ENCODE data around the gene PAK5.

The PAK5 gene

DNA sequence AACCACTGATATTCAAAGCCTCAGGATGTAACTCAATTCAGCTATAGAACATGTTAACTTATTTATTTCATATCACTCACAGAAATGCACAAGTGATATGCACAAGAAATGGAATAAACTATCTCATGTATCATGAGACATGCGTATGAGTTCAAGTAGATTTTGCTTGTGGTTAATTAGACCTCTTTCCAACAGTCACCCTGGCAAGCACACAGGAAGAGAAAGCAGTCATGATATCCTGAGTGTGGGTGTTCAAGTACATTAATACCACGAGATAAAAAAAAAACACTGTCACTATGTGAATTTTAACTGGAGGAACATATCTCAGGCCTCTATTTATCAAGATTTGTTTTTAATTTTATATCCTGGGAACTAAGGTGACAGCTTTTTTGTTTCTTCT lies 260.3 kb downstream of the PAK5 start:
- TF ChIP-seq, protein P1, sequence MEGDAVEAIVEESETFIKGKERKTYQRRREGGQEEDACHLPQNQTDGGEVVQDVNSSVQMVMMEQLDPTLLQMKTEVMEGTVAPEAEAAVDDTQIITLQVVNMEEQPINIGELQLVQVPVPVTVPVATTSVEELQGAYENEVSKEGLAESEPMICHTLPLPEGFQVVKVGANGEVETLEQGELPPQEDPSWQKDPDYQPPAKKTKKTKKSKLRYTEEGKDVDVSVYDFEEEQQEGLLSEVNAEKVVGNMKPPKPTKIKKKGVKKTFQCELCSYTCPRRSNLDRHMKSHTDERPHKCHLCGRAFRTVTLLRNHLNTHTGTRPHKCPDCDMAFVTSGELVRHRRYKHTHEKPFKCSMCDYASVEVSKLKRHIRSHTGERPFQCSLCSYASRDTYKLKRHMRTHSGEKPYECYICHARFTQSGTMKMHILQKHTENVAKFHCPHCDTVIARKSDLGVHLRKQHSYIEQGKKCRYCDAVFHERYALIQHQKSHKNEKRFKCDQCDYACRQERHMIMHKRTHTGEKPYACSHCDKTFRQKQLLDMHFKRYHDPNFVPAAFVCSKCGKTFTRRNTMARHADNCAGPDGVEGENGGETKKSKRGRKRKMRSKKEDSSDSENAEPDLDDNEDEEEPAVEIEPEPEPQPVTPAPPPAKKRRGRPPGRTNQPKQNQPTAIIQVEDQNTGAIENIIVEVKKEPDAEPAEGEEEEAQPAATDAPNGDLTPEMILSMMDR (conservative IDR thresholded peaks at IDR 0.05; ENCODE audit: low read depth, low read length) = no peak
- no peak for DNase-seq (ENCODE audit: low read depth)
- no peak overlapping the region for H3K4me3 ChIP-seq (ENCODE audit: low read length)

DNA sequence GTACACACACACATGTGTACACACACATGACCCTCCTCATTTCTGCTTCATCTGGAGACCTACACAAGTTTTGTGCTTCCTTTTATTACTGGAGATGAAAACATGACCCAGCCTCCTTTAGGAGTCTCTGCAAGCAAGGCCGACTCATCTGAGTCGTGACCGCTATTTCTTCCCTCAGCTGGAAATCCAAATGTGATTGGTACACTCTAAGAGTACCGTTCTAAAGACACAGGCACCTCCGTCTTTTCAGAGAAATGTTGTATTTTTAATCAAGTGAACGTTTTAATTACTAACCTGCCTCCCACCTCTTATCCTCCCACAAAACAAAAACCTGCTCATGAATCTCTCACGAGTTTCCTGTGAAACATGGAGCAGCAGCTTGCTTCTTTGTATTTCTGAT lies 261.5 kb downstream of the PAK5 start:
- TF ChIP-seq, protein P1 (conservative IDR thresholded peaks at IDR 0.05; ENCODE audit: low read depth, low read length) = no peak

DNA sequence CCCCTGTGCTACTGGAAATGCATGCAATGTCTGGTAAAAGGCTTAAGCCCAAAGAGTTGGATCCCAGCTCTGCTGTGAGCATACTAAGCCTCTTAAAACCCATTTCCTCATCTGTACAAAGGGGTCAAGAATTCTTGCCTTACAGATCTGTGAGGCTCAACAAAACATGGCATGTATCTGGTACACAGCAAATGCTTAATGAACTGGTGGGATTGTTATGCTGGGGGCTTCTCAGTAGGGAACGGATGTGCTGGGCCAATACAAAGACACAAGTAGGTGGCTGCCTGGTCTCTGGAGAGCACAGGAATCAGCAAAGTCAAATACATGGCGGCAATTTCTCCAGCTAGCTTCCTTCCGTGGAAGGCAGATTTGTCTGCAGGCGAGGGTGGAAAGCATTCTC lies 262.2 kb downstream of the PAK5 start:
- no peak for DNase-seq (ENCODE audit: low read depth)
- TF ChIP-seq, protein P1 (conservative IDR thresholded peaks at IDR 0.05; ENCODE audit: low read depth, low read length) = no peak
- no peak overlapping the region for H3K4me3 ChIP-seq (ENCODE audit: low read length)

More for the DNA sequence above, 261.5 kb downstream of the PAK5 start:
- DNase-seq (ENCODE audit: low read depth) = no peak
- no peak overlapping the region for H3K4me3 ChIP-seq (ENCODE audit: low read length)

DNA sequence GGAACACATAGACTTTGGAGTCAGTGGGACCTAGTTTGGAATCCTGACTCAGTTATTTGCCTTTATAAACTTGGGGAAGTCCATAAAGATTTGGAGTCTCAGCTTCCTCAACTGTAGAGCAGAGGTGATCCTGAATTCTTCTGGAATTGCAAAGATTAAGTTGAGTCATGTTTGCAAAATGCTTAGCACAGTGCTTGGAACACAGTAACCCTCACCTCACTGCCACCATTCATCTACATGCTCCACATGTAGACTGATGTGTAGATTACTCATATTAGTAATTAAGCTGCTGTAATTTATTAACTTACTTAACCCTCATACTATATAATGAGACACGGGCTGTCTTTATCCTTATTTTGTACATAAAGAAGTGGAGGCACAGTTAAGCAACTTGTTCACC lies 263.0 kb downstream of the PAK5 start:
- TF ChIP-seq, protein P1 (conservative IDR thresholded peaks at IDR 0.05; ENCODE audit: low read depth, low read length) = no peak
- H3K4me3 ChIP-seq (ENCODE audit: low read length) = no peak overlapping the region
- no peak for DNase-seq (ENCODE audit: low read depth)

DNA sequence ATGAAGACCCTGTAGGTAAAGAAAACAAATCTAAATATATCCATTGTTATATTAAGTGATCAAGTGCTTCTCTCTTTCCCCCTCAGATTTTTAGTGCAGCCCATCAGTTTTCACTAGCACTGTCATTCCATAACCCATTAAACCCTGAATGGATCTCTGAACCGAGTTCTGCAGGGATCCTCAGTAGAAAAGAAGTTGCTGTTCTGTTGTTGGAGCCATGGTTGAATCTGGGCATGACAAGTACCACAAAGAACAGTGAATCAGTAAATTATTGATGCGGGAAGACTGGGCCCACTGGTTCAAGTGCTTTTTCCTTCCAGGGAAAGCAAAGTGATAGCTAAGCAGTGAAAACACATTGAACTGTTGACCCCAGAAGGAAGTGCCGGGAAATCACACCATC lies 264.1 kb downstream of the PAK5 start:
- no peak for DNase-seq (ENCODE audit: low read depth)
- TF ChIP-seq, protein P1 (conservative IDR thresholded peaks at IDR 0.05; ENCODE audit: low read depth, low read length) = no peak
- H3K4me3 ChIP-seq (ENCODE audit: low read length) = no peak overlapping the region

DNA sequence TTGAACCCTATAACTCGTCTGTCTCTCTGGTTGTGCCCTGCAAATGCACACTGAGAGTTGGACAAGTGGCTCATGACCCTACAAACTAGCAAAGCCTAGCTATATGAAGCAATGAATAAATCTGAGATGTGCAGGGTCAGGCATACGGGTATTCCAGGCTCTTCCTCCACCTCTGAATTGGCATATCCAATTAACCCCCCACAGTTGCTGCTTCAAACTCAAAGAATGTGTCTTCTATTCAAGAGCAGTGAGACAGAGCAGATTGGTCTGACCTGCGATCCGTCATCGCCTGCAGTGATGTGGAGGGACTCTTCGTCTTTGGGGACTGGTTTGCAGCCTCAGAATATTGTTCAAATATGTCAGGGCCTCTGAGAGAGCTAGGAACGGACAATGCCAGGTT lies 264.7 kb downstream of the PAK5 start:
- DNase-seq (ENCODE audit: low read depth) = no peak
- TF ChIP-seq, protein P1 (conservative IDR thresholded peaks at IDR 0.05; ENCODE audit: low read depth, low read length) = no peak
- H3K4me3 ChIP-seq (ENCODE audit: low read length) = no peak overlapping the region

DNA sequence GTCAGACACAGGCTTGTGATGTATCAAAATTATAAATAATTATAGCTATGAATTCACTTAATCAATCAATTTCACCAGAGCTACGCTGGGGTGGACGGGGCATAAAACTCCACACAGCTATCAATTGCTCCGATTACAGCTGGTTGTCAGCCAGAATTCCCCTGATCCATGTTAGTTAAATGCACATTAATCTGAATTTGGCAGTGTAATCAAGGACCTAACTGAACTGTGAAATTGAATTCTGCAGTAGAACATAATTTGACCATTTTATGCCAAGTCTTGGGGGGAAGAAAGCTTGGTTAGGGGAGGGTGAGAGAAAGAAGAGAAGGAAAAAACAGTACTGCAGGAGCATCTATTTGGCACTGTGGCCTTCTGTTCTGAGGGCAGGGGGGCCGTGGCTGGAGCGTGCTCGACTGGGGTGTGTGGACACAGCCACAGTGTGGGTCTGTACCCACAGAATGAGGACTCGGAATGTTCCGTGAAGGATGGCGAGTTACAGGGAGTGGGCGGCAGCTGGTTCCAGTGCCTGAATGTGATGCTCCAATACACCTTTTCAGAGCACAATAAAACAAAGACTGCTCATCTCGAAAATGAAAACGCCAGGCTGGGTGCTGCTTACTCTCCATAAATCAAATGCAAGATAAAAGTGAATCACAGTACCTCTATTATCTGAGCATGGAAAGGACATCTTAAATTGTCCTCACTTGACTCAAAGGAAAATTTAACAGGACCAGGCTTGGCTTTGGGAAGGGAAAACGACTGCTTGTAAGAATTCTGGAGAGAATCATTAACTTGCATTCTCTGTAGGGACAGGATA lies 265.3 kb downstream of the PAK5 start:
- no peak overlapping the region for H3K4me3 ChIP-seq (ENCODE audit: low read length)
- no peak for DNase-seq (ENCODE audit: low read depth)
- TF ChIP-seq, protein P1 (conservative IDR thresholded peaks at IDR 0.05; ENCODE audit: low read depth, low read length) = no peak
